HG03439 (cell line): ENCODE results near the gene ENTPD6.
A peak's percentile ranks its signal among the peaks of the same experiment; 100 is the strongest.
"Not testable (repeated sequence)": the region's sequence is repeated elsewhere in the genome, so short reads cannot be mapped to it uniquely, and the experiment has no call there.

Experiments used
- ATAC-seq: cut with Tn5 transposase; IDR thresholded peaks from one replicate; pipeline ENCODE4 v1.9.1; 2021; ENCODE audit warnings: mild to moderate bottlenecking, moderate library complexity; ENCODE audit not compliant: unreplicated experiment

The ENTPD6 gene

DNA sequence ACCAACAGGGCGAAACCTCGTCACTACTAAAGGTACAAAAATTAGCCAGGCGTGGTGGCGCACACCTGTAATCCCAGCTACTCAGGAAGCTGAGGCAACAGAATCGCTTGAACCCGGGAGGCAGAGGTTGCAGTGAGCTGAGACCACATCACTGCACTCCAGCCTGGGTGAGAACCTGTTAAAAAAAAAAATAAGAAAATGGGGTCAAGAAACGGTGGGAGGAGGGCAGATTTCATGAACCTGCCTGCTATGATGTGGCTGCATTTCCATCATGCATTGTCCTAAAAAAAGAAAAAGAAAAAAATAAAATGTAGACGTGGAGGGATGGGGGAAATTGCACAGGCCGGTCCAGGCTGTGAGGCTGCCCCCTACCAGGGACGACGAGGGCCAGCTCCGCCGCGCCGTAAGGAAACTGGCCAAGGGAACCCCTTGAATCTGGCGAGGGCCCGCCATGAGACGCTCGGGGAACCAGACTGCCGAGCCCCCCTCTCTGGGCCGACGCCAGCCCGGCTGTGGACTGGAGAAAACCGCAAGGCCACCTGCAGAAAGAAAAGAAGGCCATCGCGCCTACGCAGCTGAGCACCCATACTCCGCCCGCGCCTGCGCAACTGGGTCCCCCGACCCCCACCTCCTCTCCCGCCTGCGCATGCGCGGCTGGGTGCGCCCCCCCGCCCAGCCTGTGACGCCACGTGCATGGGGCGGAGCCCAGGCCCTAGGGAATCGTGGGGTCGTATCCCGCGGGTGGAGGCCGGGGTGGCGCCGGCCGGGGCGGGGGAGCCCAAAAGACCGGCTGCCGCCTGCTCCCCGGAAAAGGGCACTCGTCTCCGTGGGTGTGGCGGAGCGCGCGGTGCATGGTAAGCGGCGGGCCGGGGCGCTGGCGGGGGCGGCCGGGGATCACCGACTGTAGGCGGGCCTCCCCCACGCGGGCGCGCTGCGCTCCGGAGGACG, at the start of gene ENTPD6:
Gene ENTPD6 (plus strand): TSS at position 699 of the 948 bp plus-strand sequence. CDS start 10,825 bp downstream, outside the sequence.
- peak; percentile 78 for ATAC-seq

DNA sequence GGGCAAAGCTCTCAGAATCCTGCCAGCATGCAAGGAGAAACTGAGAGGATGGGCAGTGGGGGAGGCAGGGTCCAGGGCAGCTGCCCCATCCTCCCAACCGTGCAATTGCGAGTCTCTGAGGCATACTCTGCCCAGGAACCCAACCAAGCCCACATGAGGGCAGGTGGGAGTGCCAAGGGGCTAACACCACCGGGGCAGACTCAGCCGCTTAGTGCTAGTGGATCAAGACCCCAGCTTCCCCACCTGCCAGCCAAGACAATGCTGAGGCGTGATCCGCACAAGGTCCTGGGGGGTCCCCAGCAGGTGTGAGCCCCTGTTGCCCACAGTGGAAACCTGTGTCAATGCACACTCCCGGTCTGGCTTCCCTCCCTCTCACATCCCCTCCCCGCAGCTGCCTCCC, 48.5 kb upstream of the ENTPD6 start:
- ATAC-seq, result no peak

DNA sequence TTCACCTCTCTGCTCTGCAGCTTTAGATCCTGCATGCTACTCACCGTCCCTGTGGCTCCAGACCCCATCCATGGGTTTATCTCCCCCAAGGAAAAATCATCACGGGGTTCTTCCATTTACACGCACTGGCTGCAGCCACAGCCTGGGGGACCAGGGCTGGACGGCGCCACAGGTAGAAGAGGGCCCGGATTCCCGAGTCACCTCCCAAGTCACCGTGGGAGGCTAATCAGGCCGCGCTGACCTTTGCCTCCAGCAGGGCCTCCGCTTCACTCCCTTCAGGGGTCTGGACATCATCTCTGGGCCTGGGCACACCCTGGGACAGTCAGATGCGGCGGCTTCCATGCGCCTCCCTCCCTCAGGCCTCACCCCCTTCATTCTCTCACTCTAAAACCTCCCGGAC, 47.8 kb upstream of the ENTPD6 start:
- no peak for ATAC-seq

DNA sequence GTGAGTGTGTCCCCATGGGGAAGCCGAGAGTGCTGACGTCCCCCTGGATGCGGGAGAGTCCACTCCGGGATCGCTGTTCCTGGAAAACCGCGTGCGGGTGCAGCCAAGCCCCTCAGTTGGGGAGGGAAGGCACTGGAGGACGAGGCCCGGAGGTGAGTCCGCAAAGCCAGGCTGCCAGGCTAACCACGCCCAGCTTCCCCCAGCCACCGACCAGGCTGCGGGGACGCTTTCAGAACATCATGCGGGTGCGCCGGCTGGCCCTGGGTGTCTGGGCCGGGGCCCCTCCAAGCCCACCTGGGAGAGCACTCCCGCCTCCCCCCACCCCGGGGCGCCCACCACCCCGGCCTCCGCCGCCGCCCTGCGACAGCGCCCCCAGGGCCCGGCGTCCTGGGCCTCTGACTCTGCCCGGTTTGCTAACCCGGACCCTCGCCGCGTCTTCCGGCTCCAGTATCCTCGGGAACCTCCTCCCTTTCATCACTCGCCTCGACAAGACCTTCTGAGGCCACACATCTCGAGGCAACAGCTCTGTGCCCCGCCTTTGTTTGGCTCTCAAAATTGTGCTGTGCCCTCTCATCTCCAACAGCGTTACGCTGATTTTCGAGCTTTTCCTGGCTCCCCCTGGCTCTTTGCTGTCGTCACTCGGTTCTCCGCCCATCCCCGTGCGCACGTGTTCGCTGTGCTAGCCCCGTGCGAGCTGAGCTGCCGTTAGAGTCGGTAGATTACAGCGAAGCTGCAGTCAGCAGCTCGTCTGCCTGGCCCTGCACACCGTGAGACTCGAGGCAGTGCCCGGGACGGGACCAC, 47.1 kb upstream of the ENTPD6 start:
- ATAC-seq, result no peak

DNA sequence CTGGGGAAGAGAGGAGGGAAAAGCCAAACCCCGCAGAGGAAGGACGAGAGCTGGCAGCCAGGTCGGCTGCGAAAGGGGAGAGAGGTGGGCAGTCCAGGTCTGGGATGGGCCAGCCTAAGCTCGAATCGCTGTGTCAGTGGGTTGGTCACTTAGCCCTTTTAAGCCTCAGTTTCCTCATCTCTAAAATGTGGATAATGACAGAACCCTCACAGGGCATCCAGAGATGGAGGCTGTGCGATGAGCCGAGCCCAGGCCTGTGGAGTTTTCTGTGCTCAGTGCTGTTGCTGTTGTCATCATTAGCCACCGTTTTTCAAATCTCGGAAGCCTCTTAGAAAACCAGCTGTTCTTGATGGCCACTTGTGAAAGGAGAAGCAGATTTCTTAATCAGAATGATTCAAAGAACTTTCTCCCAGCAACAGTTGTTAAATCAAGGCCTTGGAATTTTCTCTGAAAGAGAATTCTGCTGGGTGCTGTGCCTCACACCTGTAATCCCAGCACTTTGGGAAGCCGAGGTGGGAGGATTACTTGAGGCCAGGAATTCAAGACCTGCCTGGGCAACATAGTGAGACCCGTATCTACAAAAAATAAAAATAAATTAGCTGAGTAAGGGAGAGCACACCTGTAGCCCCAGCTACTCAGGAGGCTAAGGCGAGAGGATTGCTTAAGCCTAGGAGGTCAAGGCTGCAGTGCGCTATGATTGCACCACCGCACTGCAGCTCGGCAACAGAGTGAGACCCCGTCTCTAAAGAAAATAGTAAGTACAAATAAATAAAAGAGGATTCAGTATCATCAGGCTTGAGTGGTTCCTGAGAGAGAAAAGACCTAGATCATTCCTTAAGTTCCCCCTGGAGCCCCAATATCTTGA, 46.3 kb upstream of the ENTPD6 start:
- ATAC-seq, result no peak

DNA sequence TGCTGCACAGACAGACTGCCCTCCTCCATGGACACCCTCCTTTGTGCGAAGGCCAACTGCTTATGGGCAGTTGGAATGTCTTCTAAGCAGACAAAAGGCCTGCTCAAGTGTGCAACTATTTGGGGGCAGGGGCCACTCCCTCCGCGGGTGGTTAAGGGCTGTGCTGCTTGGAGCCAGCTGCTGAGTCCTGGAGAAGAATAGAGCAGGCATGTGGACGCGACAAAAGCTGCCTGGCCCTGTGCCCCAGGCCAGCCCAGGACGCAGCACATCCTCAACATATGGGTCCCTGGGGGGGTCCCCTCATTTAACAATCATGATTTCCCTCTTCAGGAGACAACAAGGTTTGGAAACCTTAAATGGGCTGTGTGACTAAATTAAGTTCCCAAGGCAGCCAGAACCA, 45.5 kb upstream of the ENTPD6 start:
- no peak for ATAC-seq

DNA sequence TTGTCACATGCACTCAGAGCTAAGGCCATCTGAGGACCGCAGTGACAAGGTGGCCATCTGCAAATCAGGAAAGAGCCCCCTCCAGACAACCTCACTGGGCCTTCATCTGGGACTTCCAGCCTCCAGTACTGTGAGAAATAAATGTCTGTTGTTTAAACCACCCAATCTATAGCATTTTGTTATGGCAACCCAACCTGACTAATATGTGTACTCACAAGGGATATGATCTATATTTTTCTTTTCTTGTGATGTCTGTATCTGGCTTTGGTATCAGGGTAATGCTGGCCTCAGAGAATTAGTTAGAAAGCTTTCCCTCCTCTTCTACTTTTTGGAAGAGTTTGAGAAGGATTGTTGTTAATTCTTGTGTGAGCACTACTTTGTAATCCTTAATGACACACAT, 37.5 kb upstream of the ENTPD6 start:
- ATAC-seq, result no peak

DNA sequence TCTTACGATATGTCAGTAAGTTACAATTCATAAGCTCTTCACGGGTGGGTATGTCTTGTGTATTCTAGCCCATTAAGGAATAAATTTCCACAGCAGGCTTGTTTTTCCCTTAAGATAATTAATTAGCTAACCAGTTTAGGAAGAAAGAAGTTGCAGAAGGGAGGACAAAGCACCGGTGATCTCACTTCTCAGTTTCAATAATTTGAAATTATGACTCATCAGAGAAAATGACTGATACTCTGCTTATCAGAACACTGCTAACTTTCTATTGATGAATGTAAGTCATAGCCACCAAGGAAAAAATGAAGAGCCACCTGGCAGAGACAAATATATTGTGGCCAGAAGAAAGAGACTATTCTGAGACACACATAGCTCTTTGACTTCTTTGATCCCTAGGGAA, 35.0 kb upstream of the ENTPD6 start:
- no peak for ATAC-seq

DNA sequence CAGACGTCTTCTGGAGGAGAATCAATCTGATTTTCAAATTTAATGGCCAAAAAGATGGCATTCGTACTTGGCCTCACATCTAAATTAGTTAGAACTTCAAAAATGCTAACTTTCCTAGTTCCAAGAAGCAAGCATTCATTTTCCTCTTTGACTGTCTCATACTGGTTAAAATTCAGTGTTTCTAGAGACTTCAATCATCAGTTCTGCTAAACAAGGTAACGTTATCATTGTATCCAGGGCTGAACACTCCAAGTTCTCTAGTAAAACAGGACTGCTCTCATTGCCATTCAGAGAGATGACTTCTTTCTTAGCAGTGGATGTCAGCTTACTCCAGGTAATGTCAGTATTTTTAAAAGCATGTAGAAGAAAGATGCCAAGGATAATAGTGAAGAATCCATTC, 34.6 kb upstream of the ENTPD6 start:
- ATAC-seq, result no peak

DNA sequence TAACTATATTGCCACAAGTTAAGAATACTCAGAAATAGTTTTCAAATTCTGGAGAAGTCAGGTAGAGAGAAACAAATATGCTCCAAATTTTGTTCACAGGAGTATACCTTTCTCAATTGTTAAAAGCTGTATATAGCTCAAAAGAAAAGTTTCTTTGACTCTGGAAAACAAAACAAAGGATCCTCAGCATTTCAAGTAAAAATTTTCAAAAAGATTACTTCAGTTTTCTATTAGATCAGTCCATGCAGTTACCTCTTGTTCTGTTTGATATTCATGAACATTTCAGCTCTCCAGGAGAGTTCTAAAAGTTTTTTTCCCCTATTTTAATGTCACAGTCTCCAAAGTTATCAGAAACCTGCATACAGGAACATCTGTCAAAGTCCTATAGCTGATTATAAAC, 30.4 kb upstream of the ENTPD6 start:
- ATAC-seq, result no peak

DNA sequence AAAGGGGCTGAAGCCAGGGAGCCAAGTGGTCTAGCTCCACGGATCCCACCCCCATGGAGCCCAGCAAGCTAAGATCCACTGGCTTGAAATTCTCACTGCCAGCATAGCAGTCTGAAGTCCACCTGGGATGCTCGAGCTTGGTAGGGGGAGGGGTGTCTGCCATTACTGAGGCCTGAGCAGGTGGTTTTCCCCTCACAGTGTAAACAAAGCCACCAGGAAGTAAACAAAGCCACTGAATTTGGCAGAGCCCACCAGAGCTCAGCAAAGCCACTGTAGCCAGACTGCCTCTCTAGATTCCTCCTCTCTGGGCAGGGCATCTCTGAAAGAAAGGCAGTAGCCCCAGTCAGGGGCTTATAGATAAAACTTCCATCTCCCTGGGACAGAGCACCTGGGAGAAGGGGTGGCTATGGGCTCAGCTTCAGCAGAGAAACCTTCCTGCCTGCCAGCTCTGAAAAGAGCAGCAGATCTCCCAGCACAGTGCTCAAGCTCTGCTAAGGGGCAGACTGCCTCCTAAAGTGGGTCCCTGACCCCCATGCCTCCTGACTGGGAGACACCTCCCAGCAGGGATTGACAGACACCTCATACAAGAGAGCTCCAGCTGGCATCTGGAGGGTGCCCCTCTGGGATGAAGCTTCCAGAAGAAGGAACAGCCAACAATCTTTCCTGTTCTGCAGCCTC, 29.3 kb upstream of the ENTPD6 start:
- ATAC-seq, result not testable (repeated sequence)

DNA sequence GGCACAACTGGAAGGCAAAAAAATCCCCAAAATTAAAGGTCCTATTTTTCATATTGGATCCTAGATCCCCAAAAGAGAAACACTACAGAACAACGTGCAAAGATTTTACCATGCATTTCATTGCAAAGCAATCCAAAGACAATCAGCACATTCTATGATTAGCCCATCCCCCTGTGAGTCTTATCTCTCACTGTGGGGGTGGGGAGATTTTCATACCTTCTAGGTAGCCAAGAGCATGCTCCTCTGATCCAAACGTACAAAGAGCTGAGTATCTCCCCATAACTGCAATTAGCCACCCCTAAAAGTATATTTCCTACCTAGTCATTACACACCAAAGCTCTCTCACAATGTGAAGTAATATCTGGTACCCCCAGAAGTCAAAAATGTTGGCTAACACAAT, 22.2 kb upstream of the ENTPD6 start:
- ATAC-seq, result no peak

DNA sequence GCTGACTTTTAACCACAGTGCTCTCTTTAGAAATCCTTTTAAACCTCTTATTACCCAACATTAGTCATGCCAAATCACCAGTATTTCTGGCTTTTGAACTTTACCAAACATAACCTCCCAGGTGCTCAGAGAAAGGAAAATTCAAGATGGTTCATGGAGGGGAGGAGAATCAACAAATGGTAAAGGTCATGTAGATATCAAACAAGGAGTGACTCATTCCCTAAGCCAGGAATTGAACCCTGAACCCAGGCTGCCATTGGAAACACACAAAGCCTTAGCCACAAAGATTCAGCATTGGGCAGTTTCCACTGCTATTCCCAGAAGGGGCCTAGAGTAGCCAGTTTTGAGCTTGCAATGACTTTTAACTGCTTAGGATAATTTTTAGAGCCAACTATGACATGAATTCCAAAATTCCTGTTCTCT, 21.6 kb upstream of the ENTPD6 start:
- ATAC-seq, result no peak

DNA sequence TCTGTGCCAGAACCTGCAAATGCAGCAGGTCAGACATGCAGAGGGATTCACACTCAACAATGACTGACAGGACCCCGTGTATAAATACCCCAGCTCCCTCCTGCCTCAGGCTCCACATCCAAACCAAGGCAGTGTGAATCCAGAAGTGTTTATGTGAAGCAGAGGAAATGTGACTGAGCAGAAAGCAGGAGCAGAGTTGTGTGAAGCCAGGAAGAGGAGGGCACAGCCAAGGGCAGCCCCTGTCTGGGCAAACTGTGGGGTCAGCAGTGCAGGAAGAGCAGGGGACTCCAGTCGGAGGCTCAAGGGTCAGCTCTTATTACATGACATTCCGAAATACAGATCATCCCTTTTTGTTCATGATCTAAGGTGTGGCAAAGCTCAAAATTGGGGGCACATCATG, 19.3 kb upstream of the ENTPD6 start:
- no peak for ATAC-seq

DNA sequence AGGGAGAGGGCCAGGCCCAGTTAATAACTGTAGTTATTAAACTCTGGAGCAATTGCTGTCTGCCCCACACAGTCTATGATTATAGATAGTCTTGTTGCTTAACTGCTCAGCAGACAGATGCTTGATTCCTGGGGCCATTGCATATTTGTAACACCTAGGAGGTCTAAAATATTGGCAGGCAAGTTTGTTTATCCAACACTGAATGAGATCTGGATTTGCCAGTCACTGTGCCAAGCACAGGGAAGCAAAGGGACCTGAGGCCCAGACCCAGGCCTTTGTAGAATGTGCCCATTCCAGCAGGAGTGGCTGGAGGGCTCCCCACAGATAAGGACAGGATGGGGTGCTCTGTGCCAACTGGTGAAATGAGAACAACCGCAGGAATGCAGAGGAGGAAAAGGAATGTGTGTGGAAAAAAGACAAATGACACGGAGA, 17.6 kb upstream of the ENTPD6 start:
- no peak for ATAC-seq

DNA sequence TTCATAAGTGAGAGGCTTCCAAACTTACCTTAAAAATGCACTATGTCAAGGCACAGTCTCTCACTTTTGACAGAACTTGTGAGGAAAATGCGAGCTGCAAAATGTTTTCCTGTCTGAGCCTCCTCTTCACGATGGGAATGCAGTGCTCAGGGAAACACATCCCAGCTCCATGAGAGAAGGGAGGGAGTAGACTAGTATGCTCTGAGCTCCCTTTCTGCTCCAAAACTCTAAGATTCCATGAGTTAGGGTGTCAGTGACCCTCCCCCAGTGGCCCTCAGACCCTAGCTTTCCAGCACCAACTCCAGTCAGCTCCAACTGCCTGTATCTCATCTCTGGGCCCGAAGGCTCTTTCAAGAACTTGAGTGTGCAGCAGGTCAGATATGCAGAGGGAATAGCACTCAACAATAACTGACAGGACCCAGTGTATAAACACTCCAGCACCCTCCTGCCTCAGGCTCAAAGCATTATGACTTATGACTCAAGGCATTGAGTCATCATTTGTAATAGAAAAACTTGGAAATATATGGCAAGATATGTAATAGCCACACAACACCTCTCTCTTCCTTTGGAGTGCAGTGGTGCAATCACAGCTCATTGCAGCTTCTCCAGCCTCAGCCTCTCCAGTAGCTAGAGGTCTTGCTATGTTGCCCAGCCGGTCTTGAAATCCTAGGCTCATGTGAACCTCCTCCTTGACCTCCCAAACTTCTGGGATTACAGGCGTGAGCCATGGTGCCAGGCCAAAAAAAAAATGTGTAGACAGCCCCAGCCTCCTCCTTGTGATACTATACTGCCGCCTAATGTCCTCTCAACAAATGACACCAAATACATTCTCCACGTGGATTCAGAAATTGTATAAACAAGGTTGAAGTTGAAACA, 16.7 kb upstream of the ENTPD6 start:
- no peak for ATAC-seq

DNA sequence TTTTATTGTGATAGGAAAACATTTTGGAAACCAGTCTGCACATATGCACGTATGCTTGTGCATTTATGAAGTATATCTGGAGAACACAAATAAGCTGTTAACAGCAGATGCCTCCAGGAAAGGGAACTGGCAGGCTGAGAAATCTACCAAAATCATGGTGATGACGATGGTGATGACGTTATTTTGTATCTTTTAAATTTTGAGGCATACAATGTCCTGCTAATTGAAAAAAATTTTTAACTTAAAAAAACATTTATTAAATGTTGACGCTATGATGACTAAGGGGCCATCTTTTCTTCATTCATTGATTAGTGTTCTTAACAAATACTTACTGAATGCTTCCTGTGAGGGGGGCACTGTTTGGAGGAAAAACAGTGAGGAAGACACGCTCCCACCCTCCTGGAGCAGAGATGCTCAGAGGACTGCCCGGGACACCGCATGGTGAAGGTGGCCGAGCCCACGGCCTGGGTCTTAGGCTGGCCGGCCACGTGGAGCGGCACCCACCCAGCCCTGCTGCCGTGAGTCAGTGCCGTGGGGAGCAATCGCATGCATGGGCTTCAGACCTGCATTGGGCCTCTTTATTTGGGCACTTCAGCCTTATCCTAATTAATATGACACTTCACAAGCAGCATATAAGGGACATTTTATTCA, 15.9 kb upstream of the ENTPD6 start:
- no peak for ATAC-seq

DNA sequence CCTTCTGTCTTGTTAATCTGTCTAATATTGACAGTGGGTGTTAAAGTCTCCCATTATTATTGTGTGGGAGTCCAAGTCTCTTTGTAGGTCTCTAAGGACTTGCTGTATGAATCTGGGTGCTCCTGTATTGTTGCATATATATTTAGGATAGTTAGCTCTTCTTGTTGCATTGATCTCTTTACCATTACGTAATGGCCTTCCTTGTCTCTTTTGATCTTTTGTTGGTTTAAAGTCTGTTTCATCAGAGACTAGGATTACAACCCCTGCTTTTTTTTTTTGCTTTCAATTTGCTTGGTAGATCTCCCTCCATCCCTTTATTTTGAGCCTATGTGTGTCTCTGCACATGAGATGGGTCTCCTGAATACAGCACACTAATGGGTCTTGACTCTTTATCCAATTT, 11.1 kb upstream of the ENTPD6 start:
- not testable (repeated sequence) for ATAC-seq

DNA sequence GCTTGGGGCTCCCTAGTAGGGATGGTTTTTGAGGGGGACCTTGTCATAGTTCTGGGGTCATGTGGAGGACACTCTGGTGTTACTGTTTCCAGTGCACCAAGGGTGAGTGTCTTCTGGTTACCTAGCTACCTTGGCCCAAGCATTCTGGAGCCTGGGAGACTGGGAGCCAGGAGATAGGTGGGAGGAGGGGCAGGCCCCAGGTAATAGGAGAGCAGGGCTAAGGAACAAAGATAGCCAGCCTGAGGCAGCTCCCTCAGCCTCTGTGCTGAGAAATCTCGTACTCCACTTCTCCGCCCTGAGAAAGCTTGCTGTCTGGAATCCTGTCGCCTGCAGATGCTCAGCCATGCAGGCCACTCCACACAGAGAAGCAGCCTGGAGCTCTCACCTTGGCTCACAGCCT, 8.3 kb upstream of the ENTPD6 start:
- ATAC-seq, result no peak
